Natural killer cell treated with Interleukin-12 subunit alpha and Interleukin-12 subunit beta and Interleukin-15 and Interleukin-18, amount 100 ng/mL, for 72 hours (primary cell): Measurements from ENCODE around the gene PDS5B. TPM values are rescaled to one million over a fixed set of nuclear protein-coding genes. Genes with fewer than 3 reads are reported as not detected.
"Not testable (repeated sequence)": the region's sequence is repeated elsewhere in the genome, so short reads cannot be mapped to it uniquely, and the experiment has no call there.

ENCODE experiments used
- ATAC-seq, 2 donors: fragments of 150-1000 bp; cut with Tn5 transposase in 1 of 2; sonication (Bioruptor Pico), chemical (Tn5 transposase) in 1 of 2; 2 replicates each; pipeline ENCODE4 v1.10.0; 2021
- DNase-seq: peaks from one replicate; pipeline ENCODE4 v3.0.0; 2022; ENCODE audit warnings: low spot score
- H3K27ac Mint-ChIP-seq, 2 donors: 1 replicate in 1 of 2; 2 replicates in 1 of 2; pipeline ENCODE4 v1.8.0; 2022; ENCODE audit warnings: mixed read lengths in 2 of 2, mild to moderate bottlenecking in 1 of 2, moderate library complexity in 1 of 2
- H3K27me3 Mint-ChIP-seq, 2 donors: 1 replicate in 1 of 2; 2 replicates in 1 of 2; pipeline ENCODE4 v1.8.0; 2022; ENCODE audit warnings: mixed read lengths in 2 of 2
- H3K36me3 Mint-ChIP-seq: one replicate; pipeline ENCODE4 v1.8.0; 2022; ENCODE audit warnings: mixed read lengths
- H3K4me1 Mint-ChIP-seq, 2 donors: 1 replicate in 1 of 2; 2 replicates in 1 of 2; pipeline ENCODE4 v1.8.0; 2022; ENCODE audit warnings: low read depth in 2 of 2, mixed read lengths in 2 of 2, mild to moderate bottlenecking in 1 of 2
- H3K4me3 Mint-ChIP-seq: one replicate; pipeline ENCODE4 v1.8.0; 2022; ENCODE audit warnings: mixed read lengths
- H3K9me3 Mint-ChIP-seq: 2 replicates; pipeline ENCODE4 v1.8.0; 2022; ENCODE audit warnings: mixed read lengths
- total RNA-seq, 2 donors: library from RNA; stranded (reverse); gene quantifications; one replicate each; pipeline ENCODE4 v1.2.3, GENCODE V29; 2022

The PDS5B gene
- total RNA-seq, 2 donors from 2014 or later = 46.9 to 48.6 TPM

GRCh38 chr13:32682740-32683139, 96.5 kb downstream of the PDS5B start:
- Mint-ChIP-seq H3K9me3 (no peaks in the 10 kb centered on the region), H3K4me1 (peaks cover 0 to 13% of the 10 kb centered on the region in 2 donors), H3K4me3 (no peak overlapping the region), H3K27me3 (no peaks in the 10 kb centered on the region), H3K36me3 (peaks cover 11% of the 10 kb centered on the region), H3K27ac (peak overlapping the region in 1 of 2 donors; percentile 84)
- ATAC-seq (no peak), DNase-seq (no peak)

DNA sequence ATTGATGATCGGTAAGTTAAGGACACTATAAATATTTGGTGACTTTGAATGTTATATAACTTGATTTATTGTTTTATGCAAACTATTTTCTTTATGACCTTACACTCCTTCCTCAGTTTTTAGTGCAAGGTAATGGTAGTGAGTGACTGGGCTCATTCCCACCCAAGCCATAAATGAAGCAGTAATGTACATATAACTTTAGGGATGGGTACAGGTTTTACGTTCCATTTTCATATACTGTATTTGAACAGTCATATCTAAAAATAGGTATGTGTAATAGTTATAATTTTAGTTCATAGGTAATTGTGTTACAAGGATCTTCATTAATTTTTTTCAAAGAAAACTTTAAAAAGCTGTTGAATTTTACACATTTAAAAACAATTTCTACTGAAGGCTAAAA, 101.0 kb downstream of the PDS5B start:
- ATAC-seq (no peak), DNase-seq (no peak)
- Mint-ChIP-seq H3K36me3 (peaks cover 4% of the 10 kb centered on the region), H3K27me3 (no peaks in the 10 kb centered on the region), H3K9me3 (no peaks in the 10 kb centered on the region), H3K4me1 (peaks cover 0 to 6% of the 10 kb centered on the region in 2 donors), H3K4me3 (no peak overlapping the region), H3K27ac (no peak overlapping the region)

GRCh38 chr13:32695602-32696250, 109.5 kb downstream of the PDS5B start:
- ATAC-seq = no peak
- Mint-ChIP-seq H3K27me3 (no peaks in the 10 kb centered on the region), H3K4me3 (no peak overlapping the region), H3K4me1 (no peaks in the 10 kb centered on the region), H3K27ac (no peak overlapping the region), H3K36me3 (no peaks in the 10 kb centered on the region), H3K9me3 (no peaks in the 10 kb centered on the region)
- no peak for DNase-seq

- Mint-ChIP-seq H3K27ac (no peak overlapping the region), H3K27me3 (no peaks in the 10 kb centered on the region), H3K4me3 (no peak overlapping the region), H3K4me1 (no peaks in the 10 kb centered on the region), H3K36me3 (peaks cover 21% of the 10 kb centered on the region), H3K9me3 (no peaks in the 10 kb centered on the region)
- DNase-seq (no peak), ATAC-seq (no peak)
Observed at GRCh38 chr13:32707471-32707870, 121.2 kb downstream of the PDS5B start.

DNA sequence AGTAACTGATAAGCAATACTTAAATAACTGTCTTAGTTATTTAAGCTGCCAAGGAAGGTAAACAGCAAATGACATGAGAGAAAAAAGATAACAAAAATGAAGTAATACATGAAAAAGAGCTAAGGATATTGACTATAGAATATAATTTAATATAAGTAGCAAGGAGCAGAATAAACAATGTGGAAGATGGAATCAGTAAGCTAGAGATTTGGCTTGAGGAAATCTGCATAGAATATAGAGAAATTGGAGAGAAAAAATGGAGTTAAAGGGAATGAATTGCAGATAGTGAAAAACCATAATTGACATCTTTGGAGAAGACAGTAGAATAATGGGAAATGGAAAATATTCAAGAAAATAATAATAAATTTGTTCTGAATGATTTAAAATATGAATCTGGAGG, 127.1 kb downstream of the PDS5B start:
- H3K36me3 Mint-ChIP-seq = peaks cover 43% of the 10 kb centered on the region
- no peak for DNase-seq
- H3K27me3 Mint-ChIP-seq = no peaks in the 10 kb centered on the region
- no peaks in the 10 kb centered on the region for H3K4me1 Mint-ChIP-seq
- H3K9me3 Mint-ChIP-seq = peaks cover 7% of the 10 kb centered on the region
- H3K4me3 Mint-ChIP-seq = no peak overlapping the region
- no peak for ATAC-seq
- H3K27ac Mint-ChIP-seq = no peak overlapping the region

GRCh38 chr13:32716201-32716600, 129.9 kb downstream of the PDS5B start:
- peaks cover 35% of the 10 kb centered on the region for H3K36me3 Mint-ChIP-seq
- H3K27ac Mint-ChIP-seq, H3K27me3 Mint-ChIP-seq, H3K4me3 Mint-ChIP-seq, H3K4me1 Mint-ChIP-seq, ATAC-seq, H3K9me3 Mint-ChIP-seq, DNase-seq: not testable (repeated sequence)

GRCh38 chr13:32720026-32720425, 133.8 kb downstream of the PDS5B start:
- peaks cover 4% of the 10 kb centered on the region for H3K36me3 Mint-ChIP-seq

DNA sequence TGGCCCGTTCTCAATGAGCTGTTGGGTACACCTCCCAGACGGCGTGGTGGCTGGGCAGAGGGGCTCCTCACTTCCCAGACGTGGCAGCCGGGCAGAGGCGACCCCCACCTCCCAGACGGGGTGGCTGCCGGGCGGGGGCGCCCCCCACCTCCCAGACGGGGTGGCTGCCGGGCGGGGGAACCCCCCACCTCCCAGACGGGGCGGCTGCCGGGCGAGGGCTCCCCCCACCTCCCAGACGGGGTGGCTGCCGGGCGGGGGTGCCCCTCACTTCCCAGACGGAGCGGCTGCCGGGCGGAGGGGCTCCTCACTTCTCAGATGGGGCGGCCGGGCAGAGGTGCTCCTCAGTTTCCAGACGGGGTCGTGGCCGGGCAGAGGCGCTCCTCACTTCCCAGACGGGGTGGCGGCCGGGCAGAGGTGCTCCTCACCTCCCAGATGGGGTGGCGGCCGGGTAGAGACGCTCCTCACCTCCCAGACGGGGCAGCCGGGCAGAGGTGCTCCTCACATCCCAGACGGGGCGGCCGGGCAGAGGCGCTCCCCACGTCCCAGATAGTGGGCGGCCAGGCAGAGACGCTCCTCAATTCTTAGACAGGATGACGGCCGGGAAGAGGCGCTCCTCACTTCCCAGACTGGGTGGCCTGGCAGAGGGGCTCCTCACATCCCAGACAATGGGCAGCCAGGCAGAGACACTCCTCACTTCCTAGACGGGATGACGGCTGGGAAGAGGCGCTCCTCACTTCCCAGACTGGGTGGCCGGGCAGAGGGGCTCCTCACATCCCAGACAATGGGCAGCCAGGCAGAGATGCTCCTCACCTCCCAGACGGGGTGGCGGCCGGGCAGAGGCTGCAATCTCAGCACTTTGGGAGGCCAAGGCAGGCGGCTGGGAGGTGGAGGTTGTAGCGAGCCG, 135.1 kb downstream of the PDS5B start:
- ATAC-seq, H3K4me1 Mint-ChIP-seq, DNase-seq, H3K4me3 Mint-ChIP-seq, H3K9me3 Mint-ChIP-seq, H3K27me3 Mint-ChIP-seq, H3K36me3 Mint-ChIP-seq: not testable (repeated sequence)
- H3K27ac Mint-ChIP-seq = peak overlapping the region in 1 of 2 donors; percentile 58

More at GRCh38 chr13:32720026-32720425, 133.8 kb downstream of the PDS5B start:
- Mint-ChIP-seq H3K27ac (no peak overlapping the region), H3K4me3 (no peak overlapping the region), H3K4me1 (peaks cover 5 to 8% of the 10 kb centered on the region in 2 donors), H3K27me3 (no peaks in the 10 kb centered on the region), H3K9me3 (no peaks in the 10 kb centered on the region)
- DNase-seq = no peak
- ATAC-seq = no peak

GRCh38 chr13:32722340-32722739, 136.1 kb downstream of the PDS5B start:
- DNase-seq (no peak), ATAC-seq (no peak)
- Mint-ChIP-seq H3K27ac (peak overlapping the region in 1 of 2 donors; percentile 58), H3K9me3 (no peaks in the 10 kb centered on the region), H3K36me3 (no peaks in the 10 kb centered on the region), H3K4me3 (no peak overlapping the region), H3K4me1 (peaks cover 8 to 9% of the 10 kb centered on the region in 2 donors), H3K27me3 (no peaks in the 10 kb centered on the region)

DNA sequence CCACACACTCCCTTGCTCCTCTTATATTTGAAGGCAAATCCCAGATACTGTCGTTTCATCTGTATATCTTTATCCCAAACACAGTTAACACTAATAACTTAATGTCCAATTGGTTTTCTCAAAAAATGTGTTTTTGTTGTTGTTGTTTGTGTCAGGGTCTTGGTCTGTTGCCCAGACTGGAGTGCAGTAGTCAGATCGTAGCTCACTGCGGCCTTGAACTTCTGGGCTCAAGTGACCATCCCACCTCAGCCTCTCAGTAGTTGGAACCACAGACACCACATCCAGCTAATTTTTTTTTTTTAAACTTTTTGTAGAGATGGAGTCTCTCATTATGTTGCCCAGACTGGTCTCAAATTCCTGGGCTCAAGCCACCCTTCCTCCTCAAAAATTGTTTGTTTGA, 137.7 kb downstream of the PDS5B start:
- no peaks in the 10 kb centered on the region for H3K36me3 Mint-ChIP-seq
- ATAC-seq (no peak), DNase-seq (no peak)
- no peaks in the 10 kb centered on the region for H3K27me3 Mint-ChIP-seq
- H3K27ac Mint-ChIP-seq = no peak overlapping the region
- no peak overlapping the region for H3K4me3 Mint-ChIP-seq
- H3K9me3 Mint-ChIP-seq = no peaks in the 10 kb centered on the region
- peaks cover 18 to 20% of the 10 kb centered on the region in 2 donors for H3K4me1 Mint-ChIP-seq

- Mint-ChIP-seq H3K9me3 (peaks cover 2% of the 10 kb centered on the region), H3K4me3 (no peak overlapping the region), H3K36me3 (peaks cover 9% of the 10 kb centered on the region), H3K27me3 (no peaks in the 10 kb centered on the region), H3K27ac (no peak overlapping the region), H3K4me1 (peaks cover 32% of the 10 kb centered on the region in 2 donors)
- DNase-seq (no peak), ATAC-seq (no peak)
Observed at GRCh38 chr13:32726374-32727037, 140.3 kb downstream of the PDS5B start.

DNA sequence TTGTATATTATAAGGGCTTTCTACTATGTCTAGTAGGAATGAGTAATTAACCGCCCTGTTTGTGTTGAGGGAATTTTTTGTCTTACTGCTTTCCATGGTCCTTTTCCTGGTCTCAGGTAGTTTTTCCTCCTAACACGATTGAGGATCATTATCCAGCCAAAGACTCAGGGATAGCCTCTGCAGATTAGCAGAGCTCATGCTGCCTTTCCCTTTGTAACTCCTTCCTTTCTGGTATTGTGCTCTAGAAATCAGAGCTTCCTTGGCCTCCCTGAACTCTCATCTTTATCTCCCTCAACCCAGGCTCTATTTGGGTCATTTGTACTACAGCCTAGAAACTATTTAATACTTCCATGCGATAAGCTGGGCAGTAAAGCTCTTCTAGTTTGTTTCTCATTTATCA, 142.1 kb downstream of the PDS5B start:
- Mint-ChIP-seq H3K4me3 (no peak overlapping the region), H3K36me3 (peaks cover 9% of the 10 kb centered on the region), H3K9me3 (peaks cover 2% of the 10 kb centered on the region), H3K27ac (no peak overlapping the region), H3K4me1 (peaks cover 29 to 30% of the 10 kb centered on the region in 2 donors), H3K27me3 (no peaks in the 10 kb centered on the region)
- DNase-seq = no peak
- ATAC-seq = no peak

- not testable (repeated sequence) for H3K9me3 Mint-ChIP-seq, H3K36me3 Mint-ChIP-seq, H3K27me3 Mint-ChIP-seq, ATAC-seq, H3K27ac Mint-ChIP-seq, DNase-seq, H3K4me3 Mint-ChIP-seq
- H3K4me1 Mint-ChIP-seq = peaks cover 29 to 30% of the 10 kb centered on the region in 2 donors
Observed at GRCh38 chr13:32729097-32729496, 142.8 kb downstream of the PDS5B start.

DNA sequence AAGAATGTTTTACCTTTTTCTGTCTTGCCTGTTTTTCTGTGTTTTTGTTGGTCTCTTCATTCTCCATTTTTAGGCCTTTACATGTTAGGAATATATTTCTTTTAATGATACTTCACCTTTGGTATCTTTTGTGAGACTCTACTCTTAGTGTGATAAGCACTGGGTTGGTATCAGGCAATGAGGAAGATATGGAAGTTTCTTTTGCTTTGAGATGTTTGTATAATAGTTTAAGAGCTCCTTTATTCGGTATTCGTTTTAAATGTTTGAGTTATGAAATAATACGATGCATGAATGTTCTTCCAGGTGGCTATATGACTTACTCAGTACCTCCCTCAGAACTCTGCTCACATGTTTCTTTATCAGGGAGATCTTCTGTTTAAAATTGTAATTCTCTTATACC, 144.8 kb downstream of the PDS5B start:
- ATAC-seq (no peak), DNase-seq (no peak)
- Mint-ChIP-seq H3K27me3 (no peaks in the 10 kb centered on the region), H3K36me3 (peaks cover 9% of the 10 kb centered on the region), H3K9me3 (peaks cover 2% of the 10 kb centered on the region), H3K27ac (peak overlapping the region in 1 of 2 donors; percentile 21), H3K4me3 (no peak overlapping the region), H3K4me1 (peaks cover 28 to 31% of the 10 kb centered on the region in 2 donors)
